NCI-H526 (cell line): Measurements from ENCODE around the gene GDPD4.
A peak's percentile ranks its signal among the peaks of the same experiment; 100 is the strongest.

Source experiments
- DNase-seq, 2 experiments: peaks; one replicate each; lab custom pipeline; 2025; lab: John Stamatoyannopoulos, UW

Gene GDPD4

GRCh38 chr11:77299528-77299993 lies 1.9 kb downstream of the GDPD4 start:
- DNase-seq: no peak

DNA sequence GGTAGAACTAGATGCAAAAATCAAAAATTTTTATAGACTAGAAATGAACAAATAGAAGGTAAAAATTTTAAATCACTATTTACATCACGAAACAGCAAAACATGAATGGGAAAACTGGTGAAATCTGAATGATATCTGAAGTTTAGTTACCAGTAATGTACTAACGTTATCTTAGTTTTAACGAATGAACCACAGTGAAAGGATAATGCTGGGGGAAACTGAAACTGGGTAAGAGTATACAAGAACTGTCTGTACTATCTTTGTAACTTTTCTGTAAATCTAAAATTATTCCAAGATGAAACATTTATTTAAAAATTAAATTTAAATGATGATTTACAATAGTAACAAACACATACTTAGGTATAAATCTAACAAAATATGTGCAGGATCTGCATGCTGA lies 7.4 kb downstream of the GDPD4 start:
- DNase-seq: no peak

GRCh38 chr11:77289737-77290136 lies 11.7 kb downstream of the GDPD4 start:
- DNase-seq: no peak

GRCh38 chr11:77287615-77288273 lies 13.7 kb downstream of the GDPD4 start:
- no peak for DNase-seq

DNA sequence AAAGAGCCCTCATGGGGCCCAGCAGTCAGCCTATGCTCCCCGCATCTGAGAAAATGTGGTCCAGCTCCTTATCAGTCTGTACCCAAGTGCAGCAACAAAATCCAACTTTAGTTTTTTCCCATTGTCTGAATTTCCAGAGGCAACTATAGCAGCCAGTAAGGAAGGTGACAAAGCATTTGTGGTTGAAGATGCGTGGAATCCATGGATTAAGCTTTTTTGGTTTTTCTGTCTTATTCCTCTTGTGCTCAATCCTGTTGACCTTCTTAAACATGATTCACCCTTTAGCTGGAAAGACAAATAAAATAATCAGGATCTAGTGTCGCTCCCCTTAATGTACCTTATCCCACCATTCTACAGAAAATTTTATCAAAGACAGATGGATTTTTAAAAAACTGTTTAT lies 14.3 kb downstream of the GDPD4 start:
- no peak for DNase-seq

DNA sequence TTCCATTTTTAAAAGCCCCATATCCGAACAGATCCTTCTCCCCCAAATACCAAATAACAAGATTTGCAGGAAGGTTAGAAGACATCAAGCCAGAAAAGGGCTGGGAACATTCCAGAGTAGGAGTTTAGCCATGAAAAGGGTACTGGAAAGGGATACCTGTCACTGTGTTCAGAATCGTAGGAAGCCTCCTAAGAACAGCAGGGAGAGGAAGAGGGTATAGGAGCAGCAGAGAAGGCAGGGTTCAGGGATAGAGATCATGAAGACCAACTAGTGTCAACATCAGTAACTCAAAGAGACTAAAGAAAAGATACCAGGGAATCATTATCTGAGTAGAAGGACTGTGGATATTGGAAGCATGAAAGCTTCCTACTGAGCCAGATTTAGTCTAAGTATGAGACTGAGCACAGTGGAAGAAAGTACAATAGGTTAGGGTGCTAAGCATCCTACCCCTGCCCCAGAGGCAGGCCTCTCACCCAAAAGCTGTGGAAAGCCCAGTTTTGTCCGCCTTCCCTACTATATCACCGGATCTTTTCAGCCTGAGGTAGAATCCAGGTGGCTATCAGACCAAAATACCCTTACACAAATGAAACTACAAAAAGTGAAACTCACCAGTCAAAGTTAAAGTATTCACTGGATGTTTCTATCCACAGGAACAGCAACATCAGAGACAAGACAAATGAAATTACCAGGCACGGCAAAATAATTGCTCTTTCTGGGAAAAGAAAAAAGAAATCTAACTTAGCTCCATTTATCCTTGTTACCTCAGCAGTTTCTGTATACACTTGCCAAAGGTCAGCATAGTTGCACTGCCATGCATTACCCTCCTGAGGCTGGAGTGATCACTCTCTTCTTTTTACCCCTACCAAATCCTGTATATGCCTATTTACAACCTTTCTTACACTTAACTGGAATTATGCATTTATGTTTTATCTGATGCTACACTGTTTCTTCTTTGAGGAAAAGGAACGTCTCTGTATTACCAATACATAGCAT lies 16.7 kb downstream of the GDPD4 start:
- no peak for DNase-seq

GRCh38 chr11:77283101-77283500 lies 18.4 kb downstream of the GDPD4 start:
- no peak for DNase-seq

DNA sequence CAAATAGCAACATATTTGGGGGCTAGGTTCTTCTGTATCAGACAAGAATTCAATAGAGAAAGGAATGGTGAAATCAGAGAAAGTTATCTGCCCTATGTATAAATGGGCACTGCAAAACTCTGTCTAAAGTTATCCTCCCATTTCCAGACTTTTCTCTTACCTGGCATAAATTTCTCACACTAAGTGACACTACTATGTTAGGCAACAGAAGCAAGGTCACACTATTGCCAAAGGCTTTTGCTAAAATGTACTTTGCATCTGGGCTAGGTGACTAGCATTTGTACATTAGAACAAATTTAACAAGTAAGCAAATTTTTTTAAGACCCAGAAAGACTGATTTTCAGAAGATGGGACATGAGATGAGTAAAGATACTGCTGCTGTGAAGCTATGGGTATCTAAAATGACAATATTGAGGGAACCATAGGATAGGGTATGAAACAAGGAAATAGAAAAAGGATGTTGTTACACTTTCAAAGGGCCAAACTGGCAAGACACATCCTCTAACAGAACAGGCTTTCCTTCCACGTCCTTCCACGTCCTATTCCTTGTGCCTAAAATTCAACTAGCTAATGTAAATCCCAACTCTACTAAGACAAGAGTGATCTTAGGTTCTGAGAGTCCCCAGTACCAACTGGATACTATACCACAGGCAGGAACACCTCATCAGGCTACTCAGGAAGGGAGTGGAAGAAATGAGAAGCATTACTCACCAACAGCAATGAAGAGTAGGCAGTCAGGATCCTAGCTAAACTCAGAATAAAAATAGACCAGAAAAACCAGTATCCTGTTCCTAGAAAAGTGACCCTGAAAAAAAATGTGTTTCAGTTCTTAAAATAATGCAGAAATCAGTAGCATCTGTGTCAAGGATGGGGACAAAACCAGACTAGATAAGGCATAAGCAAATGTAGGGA lies 22.6 kb downstream of the GDPD4 start:
- DNase-seq: no peak

DNA sequence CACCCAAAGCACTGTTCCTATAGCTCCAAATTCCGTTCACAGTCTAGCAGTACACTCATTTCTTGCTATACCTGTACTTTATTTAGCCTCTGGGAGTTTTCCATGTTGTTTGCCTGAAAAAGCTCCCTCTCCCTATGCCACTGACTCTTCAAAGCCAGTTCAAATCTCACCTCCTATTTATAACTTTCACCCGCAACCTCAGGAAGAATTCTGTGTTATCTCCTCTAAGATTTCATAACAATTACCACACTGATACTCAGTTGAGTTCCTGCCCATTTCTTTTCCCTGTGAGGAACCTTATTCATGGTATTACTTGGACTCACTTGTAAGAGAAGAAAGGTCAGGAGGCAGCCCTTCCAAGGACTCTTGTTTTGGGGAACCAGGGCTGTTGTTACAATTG lies 25.2 kb downstream of the GDPD4 start:
- no peak for DNase-seq

- peak in 1 of 2 experiments; percentile 25 for DNase-seq
These were observed 30.6 kb downstream of the GDPD4 start for GRCh38 chr11:77270921-77271320.

DNA sequence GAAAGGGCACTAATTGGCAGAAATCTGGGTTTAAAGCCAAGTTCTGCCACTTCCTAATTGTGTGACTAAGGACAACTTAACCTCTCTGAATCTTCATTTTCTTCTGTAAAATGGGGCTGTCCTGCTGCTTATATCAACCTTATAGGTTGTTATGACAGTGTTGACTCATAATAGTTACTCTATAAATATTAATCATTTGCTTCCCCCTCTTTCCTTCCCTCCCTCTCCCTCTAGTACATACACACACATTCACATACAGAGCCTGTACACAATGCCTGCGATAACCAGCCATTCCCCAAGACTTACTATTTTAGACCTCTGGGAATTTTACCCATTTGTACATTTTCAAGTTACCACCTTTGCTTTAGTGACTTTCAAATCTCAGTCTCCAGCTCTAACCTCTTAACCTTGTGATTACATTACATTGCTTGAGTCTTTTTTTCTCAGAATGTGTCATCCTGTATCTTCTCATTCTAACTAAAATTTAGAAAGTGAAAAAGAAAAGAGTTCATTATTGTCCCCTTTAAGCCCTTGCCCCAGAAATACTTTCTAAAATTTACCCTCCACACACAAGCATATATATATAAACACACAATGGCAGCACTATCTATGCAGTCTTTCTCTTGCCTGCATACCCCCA lies 31.9 kb downstream of the GDPD4 start:
- no peak for DNase-seq

GRCh38 chr11:77267962-77268361 lies 33.5 kb downstream of the GDPD4 start:
- no peak for DNase-seq

- DNase-seq: no peak
These were observed 34.7 kb downstream of the GDPD4 start for GRCh38 chr11:77266766-77267165.

DNA sequence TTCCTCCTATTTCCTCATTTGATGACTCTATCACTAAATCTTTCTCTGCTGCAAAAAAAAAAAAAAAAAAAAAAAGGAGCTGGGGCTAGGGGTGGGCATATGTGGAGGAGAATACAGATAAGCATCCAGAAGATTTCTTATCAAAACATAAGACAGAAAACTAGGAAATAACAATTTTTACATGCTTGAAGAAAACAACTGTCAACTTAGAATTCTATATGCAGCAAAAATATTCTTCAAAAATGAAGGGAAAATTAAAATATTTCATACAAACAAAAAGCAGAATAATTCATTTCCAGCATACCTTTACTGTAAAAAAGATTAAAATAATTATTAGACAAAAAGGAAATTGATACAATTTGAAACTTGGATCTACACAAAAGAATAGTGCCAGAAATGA lies 38.7 kb downstream of the GDPD4 start:
- no peak for DNase-seq

DNA sequence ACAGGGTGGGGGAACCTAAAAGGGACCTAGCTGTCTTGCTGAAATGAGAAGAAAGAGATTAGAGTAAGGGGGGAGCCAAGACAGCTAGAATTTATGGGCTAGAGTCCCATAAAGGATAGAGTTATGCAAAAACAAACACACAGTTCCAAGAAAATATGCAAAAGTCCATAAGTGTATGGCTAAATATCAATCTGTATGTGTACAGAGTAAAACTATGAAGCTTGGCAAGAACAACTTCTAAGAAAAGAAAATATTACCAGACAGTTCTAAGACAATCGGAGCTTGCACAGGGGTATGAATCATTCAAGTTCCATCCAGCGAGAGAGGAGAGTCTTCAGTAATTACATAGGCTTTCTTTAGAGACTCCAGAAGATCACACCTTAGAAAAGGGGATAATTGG lies 41.8 kb downstream of the GDPD4 start:
- DNase-seq: no peak

GRCh38 chr11:77253690-77254089 lies 47.8 kb downstream of the GDPD4 start:
- no peak for DNase-seq

- DNase-seq: no peak
These were observed 48.8 kb downstream of the GDPD4 start for GRCh38 chr11:77252555-77253270.

GRCh38 chr11:77250881-77251640 lies 50.4 kb downstream of the GDPD4 start:
- DNase-seq: no peak

DNA sequence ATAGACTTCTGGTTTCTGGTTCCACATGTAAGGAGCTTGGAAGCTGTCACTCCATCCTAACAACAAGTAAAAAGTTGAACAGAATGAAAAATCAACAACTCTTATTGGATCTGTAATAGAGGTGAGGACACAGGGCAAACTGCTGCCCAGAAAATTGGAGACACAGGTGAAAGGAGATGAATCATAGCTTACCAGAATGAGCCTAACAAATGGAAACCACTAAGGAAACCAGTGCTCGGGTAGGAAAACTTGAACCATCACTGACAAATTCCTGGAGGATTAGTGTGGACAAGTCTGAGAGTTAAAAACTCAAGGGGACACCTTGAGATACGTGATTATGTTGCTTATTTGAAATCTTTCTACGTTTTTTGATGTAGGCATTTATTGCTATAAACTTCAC lies 52.1 kb downstream of the GDPD4 start:
- DNase-seq: no peak
